Fibroblast of the aortic adventitia (primary cell): Measurements from ENCODE around the gene CAMP. TPM values are rescaled to one million over a fixed set of nuclear protein-coding genes. Genes with fewer than 3 reads are reported as not detected.

Source experiments
- DNase-seq: peaks from one replicate; pipeline ENCODE4 v3.0.0-alpha.2; 2010; ENCODE audit warnings: low read depth
- H3K4me3 ChIP-seq: 2 replicates; pipeline ENCODE4 v1.5.1; 2011; ENCODE audit warnings: low read depth, mild to moderate bottlenecking, control low read depth, low read length, moderate library complexity
- CTCF ChIP-seq: IDR thresholded peaks from 2 replicates; pipeline ENCODE4 v1.5.1; 2011; ENCODE audit warnings: mild to moderate bottlenecking, low read length, control low read depth, inconsistent platforms; ENCODE audit not compliant: insufficient read depth
- total RNA-seq: library from RNA; depleted of rRNA; stranded (reverse); fragments of >200 nt; gene quantifications from 2 replicates; pipeline ENCODE4 v1.2.3, GENCODE V29; 2012; ENCODE audit warnings: low replicate concordance

The CAMP gene
- total RNA-seq, 1 donor: not detected

GRCh38 chr3:48220746-48221145, 2.5 kb upstream of the CAMP start:
- no peak for TF ChIP-seq CTCF
- no peak overlapping the region for H3K4me3 ChIP-seq
- no peak for DNase-seq

GRCh38 chr3:48225587-48225986, 2.3 kb downstream of the CAMP start:
- no peak overlapping the region for H3K4me3 ChIP-seq
- no peak for TF ChIP-seq CTCF
- DNase-seq: no peak

GRCh38 chr3:48226939-48227338, 3.6 kb downstream of the CAMP start:
- H3K4me3 ChIP-seq: no peak overlapping the region
- TF ChIP-seq CTCF: no peak
- DNase-seq: no peak

- DNase-seq: peak; percentile 45
- TF ChIP-seq CTCF: no peak
- no peak overlapping the region for H3K4me3 ChIP-seq
Observed at GRCh38 chr3:48232232-48232631, 8.9 kb downstream of the CAMP start.

- no peak overlapping the region for H3K4me3 ChIP-seq
- DNase-seq: peak; percentile 68
- peak; percentile 63 for TF ChIP-seq CTCF
Observed at GRCh38 chr3:48232734-48233133, 9.4 kb downstream of the CAMP start.

GRCh38 chr3:48233542-48233941, 10.2 kb downstream of the CAMP start:
- DNase-seq: no peak
- no peak overlapping the region for H3K4me3 ChIP-seq
- no peak for TF ChIP-seq CTCF

- no peak for TF ChIP-seq CTCF
- H3K4me3 ChIP-seq: no peak overlapping the region
- DNase-seq: no peak
Observed at GRCh38 chr3:48236531-48236930, 13.2 kb downstream of the CAMP start.
